Activated T-cell treated with anti-CD3 and anti-CD28 coated beads, Interleukin-2, amount 50 U/mL, for 1 hour (primary cell): ENCODE measurements around the gene COL18A1.
"Not testable (repeated sequence)": the region's sequence is repeated elsewhere in the genome, so short reads cannot be mapped to it uniquely, and the experiment has no call there.

Source experiments
- DNase-seq: peaks from one replicate; pipeline ENCODE4 v3.0.0-alpha.2; 2020

Gene COL18A1

GRCh38 chr21:45367402-45368351 lies 37.3 kb upstream of the COL18A1 start:
- no peak for DNase-seq

DNA sequence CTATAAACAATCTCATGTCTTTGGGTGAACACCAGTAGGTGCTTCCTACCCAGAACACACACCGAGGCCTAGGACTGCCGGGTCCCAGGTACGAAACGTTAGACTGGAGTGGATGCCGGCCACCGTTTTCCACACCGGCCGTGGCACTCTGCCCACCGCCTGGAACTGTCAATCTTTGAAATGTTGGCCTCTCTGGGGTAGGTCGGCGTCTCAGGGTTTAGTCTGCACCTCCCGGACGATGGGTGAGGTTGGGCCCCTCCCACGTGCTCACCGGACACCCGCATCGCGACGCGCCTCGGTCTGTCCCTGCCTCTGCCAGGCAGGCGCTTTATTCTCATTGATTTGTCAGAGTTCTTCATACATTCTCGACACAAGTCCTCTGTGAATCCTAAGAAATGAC lies 35.9 kb upstream of the COL18A1 start:
- not testable (repeated sequence) for DNase-seq

- DNase-seq, result no peak
These were observed 34.4 kb upstream of the COL18A1 start for GRCh38 chr21:45370575-45370974.

- no peak for DNase-seq
These were observed 33.9 kb upstream of the COL18A1 start for GRCh38 chr21:45371081-45371480.

- no peak for DNase-seq
These were observed 33.3 kb upstream of the COL18A1 start for GRCh38 chr21:45371655-45372054.

GRCh38 chr21:45372732-45373355 lies 32.1 kb upstream of the COL18A1 start:
- no peak for DNase-seq

- no peak for DNase-seq
These were observed 30.8 kb upstream of the COL18A1 start for GRCh38 chr21:45373991-45374816.

DNA sequence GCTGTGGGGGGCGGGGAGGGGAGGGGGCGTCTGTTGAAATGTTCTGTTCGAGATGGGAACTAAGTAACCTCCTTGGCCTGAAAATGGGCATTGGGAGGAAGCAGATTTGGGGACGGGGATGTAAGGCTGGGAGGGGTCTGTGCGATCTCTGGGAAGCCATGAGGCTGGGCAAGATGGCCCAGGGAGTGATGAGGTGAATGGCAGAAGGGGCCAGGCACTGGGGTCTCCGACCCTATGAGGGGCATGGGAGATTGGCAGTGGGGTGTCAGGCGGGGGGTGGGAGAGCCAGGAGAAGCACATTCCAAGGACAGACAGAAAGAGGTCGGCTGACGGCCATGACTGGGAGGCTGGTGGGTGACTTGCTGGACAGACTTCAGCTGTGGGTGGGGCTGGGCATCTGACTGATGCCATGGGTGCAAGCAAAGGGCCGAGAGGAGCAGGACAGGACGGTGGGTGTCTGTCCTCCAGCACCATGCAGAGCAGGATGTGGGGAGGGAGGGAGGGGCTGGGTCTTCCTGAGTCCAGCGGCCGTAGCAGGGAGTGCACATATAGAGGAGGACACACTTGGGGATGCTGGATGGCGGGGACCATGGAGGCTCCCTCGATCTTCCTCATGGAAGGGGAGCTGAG lies 30.0 kb upstream of the COL18A1 start:
- no peak for DNase-seq

DNA sequence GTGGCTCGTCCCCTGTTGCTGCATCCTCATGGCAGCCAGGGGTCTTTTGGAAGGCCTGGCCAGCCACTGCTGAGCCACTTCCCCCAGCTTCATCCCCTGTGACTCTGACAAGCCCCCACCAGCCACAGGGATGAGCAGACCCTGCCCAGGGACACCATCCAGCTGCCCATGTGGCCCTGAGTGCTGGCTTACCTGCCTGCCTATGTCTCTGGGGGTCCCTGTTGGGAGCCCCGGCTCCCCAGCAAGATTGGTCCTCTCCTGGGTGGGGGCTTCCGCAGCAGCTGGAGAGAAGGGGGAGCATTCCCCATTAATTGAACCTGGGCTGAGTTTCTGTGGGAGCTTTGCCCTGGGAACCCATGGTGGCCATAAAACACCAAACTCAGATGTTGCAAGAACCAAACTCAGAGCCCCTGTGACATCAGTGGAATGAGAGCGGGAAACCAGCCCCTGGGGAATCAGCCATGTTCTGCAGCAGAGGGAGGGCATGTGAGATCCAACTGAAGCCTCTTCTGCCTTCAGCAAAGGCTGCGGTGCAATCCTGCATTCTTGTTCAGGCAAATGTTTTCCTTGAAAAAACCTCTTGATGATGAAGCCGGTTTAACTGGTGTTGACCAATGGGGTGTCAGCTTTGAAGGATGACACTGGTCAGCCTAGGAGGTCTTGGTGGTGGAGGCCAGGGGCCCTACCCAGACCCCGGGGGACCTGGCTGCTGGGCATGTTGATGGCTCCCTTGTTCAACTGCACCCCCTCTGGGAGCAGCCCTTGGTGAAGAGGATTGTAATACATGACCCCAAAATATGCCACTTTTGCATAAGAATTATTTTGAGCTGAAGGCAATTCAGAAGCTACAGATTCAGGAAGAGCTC lies 28.3 kb upstream of the COL18A1 start:
- DNase-seq, result no peak

DNA sequence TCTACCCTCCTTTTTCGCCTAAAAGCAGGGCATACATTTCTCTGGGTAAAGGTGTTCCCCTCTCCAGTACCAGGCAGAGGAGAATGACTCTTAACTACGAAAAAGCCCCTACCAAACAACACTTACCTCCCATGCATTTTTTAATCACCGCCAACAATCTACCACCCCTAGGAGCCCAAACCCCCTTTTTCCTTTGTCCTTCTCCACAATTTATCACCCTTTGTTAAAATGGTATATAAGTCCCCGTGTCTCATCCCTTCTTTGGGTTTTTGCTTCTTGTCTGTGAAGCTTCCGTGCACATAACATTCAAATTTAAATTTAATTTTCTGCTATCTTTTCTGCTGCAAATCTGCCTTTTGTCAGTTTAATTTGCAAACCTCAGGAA lies 27.6 kb upstream of the COL18A1 start:
- no peak for DNase-seq

DNA sequence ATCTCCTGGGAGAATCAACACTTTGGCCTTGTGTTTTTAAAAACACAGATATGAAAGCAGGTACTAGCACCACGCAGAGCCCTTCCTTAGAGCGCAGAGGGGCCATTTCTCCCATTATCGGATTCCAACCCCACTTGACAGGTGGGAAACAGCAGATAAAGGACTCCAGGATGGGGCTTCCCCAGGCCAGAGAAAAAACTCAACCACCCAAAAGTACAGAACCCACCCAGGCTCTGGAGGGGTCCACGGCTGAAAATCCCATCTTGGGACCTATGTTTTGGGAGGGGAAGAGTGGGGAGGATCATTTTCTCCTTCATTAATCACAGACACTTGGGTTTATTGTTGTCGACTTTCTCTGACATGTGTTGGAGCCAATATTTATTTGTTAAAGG lies 27.1 kb upstream of the COL18A1 start:
- no peak for DNase-seq

DNA sequence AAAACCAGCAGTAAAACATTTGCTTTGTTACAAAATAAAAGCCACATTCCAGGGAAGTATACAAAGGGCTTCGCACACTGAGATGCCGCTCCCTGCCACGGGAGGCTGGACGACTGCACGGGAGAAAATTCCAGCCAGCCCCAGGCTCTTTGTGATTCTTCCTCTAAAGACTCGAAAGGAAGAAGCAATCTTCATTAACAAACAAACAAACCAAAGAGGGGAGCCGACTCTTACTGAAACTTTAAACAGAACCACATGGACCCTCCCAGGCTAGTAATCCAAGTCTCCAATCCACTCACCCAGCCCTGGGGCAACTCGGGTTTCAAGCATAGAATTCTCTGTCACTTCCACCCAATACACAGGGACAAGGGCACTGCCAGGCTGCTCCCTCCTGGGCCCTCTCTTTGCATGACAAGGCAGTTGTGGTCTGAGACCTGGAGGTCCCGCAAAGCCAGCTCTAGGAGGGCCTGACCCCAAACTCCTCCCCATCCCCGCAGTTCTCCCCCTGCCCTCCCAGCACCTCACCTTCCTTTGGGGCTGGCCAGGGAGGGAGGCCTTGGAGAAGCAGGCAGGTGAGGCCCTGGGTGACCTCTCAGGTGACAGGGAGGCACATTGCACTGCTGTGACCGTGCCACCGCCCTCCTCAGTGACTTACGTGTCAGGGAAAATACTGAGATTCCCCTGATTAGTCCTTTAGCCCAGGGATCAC lies 26.6 kb upstream of the COL18A1 start:
- no peak for DNase-seq

- DNase-seq, result no peak
These were observed 25.6 kb upstream of the COL18A1 start for GRCh38 chr21:45379171-45379900.

GRCh38 chr21:45379901-45380330 lies 25.0 kb upstream of the COL18A1 start:
- no peak for DNase-seq

DNA sequence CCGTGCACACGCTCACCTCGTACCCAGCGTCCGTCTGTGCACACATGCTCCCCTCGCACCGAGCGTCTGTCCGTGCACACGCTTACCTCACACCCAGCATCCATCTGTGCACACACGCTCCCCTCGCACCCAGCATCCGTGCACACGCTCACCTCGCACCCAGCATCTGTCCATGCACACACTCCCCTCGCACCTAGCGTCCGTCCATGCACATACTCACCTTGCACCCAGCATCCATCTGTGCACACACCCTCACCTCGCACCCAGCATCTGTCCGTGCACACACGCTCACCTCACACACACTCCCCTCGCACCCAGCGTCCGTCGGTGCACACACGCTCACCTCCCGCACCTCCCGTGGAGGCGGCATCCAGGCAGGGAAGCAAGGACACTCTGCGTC lies 24.4 kb upstream of the COL18A1 start:
- DNase-seq, result no peak

DNA sequence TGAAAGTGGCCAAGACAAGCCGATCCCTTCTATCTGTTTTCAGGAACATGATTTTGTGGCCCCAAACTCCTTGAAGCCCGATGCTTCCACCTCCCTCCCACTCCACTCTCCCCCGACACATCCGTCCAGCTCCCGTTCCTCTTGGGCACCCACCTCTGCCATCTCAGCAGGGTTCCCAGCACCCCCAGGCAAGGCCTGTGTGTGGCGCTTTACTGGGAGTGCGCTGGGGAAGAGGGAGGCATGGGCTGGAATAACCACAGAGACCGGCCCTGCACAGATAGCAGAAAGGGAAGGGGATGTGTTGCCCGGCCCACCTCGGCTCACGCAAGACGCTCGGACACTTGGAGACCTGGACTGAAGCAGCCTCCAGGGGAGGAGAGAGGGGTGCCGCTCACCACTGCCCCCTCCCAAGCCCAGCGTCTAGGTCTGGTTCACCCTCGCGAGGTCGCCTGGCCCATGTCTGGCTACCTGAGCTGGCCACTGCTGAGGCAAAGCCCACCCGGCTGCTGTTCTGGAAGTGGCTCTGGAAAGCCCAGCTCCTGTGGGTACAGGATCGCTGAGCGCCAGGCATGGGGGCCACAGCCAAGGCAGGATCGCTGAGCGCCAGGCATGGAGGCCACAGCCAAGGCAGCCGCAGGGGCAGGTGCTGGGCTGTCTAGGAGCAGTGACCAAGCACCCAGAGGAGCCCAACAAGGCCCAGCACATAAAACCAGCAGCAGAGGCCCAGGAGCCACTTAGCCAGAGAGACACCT lies 23.8 kb upstream of the COL18A1 start:
- DNase-seq, result no peak

GRCh38 chr21:45381865-45382696 lies 22.9 kb upstream of the COL18A1 start:
- no peak for DNase-seq

DNA sequence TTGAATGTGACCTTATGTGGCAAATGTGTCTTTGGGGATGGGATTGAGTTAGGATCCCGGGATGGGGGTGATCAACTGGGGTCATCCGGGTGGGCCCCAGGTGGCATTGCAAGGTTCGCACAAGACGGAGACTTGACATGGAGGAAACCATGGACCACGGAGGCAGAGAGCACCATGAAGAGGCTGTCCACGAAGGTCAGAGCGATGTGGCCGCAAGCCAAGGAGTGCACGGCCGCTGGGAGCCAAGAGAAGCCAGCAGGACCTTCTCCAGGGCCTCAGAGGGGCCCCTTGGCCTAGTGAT lies 22.3 kb upstream of the COL18A1 start:
- DNase-seq, result no peak

- no peak for DNase-seq
These were observed 21.8 kb upstream of the COL18A1 start for GRCh38 chr21:45383111-45383614.
